IPS-15b (cell line): ENCODE results near the gene HSPB2.

Experiments
- H3K27me3 ChIP-seq: one replicate; pipeline ENCODE4 v1.6.1; 2013; ENCODE audit warnings: low read length; ENCODE audit not compliant: control insufficient read depth, insufficient read depth
- H3K36me3 ChIP-seq: one replicate; pipeline ENCODE4 v1.6.1; 2013; ENCODE audit warnings: low read length; ENCODE audit not compliant: control insufficient read depth, insufficient read depth
- H3K4me1 ChIP-seq: one replicate; pipeline ENCODE4 v1.6.1; 2013; ENCODE audit warnings: mild to moderate bottlenecking, low read length; ENCODE audit not compliant: control insufficient read depth, insufficient read depth
- H3K4me3 ChIP-seq: one replicate; pipeline ENCODE4 v1.5.1; 2013; ENCODE audit warnings: low read depth, low read length
- H3K9ac ChIP-seq: one replicate; pipeline ENCODE4 v1.6.1; 2013; ENCODE audit warnings: low read depth, mild to moderate bottlenecking, low read length
- H3K9me3 ChIP-seq: one replicate; pipeline ENCODE4 v1.6.1; 2013; ENCODE audit warnings: mild to moderate bottlenecking, low read length; ENCODE audit not compliant: control insufficient read depth, insufficient read depth

The HSPB2 gene

GRCh38 chr11:111944651-111945051 lies 32.1 kb downstream of the HSPB2 start:
- no peaks in the 10 kb centered on the region for H3K4me1 ChIP-seq
- H3K36me3 ChIP-seq, result no peaks in the 10 kb centered on the region
- H3K4me3 ChIP-seq, result no peak overlapping the region
- H3K9ac ChIP-seq, result no peak overlapping the region
- no peaks in the 10 kb centered on the region for H3K9me3 ChIP-seq
- H3K27me3 ChIP-seq, result no peaks in the 10 kb centered on the region

- no peaks in the 10 kb centered on the region for H3K9me3 ChIP-seq
- no peak overlapping the region for H3K9ac ChIP-seq
- H3K27me3 ChIP-seq, result no peaks in the 10 kb centered on the region
- H3K4me1 ChIP-seq, result no peaks in the 10 kb centered on the region
- no peak overlapping the region for H3K4me3 ChIP-seq
- H3K36me3 ChIP-seq, result no peaks in the 10 kb centered on the region
Measured at GRCh38 chr11:111945198-111945597, 32.7 kb downstream of the HSPB2 start.

- Histone ChIP-seq H3K9me3 (no peaks in the 10 kb centered on the region), H3K27me3 (no peaks in the 10 kb centered on the region), H3K4me3 (no peak overlapping the region), H3K9ac (no peak overlapping the region), H3K4me1 (no peaks in the 10 kb centered on the region), H3K36me3 (no peaks in the 10 kb centered on the region)
Measured at GRCh38 chr11:111946499-111946898, 34.0 kb downstream of the HSPB2 start.

DNA sequence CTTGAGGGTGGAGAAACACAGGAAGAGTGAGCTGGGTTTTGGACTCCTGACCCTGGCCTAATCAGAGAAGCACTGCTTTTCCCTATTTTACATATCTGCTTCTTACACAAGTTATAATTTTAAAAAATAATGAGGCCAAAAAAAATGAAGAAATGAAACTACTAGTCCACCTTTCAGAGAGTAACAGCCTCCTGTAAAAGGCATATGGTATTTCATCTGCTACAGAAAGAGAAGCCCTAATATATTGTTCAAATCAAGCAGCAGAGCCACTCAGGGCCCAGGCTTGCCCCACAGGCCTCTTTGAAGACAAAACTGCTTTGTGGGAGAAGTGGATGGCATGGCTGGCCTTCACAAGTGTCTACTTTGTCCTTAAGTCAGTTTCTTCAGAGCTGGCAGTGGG lies 34.6 kb downstream of the HSPB2 start:
- Histone ChIP-seq H3K4me3 (no peak overlapping the region), H3K9ac (no peak overlapping the region), H3K9me3 (no peaks in the 10 kb centered on the region), H3K4me1 (no peaks in the 10 kb centered on the region), H3K36me3 (no peaks in the 10 kb centered on the region), H3K27me3 (no peaks in the 10 kb centered on the region)

GRCh38 chr11:111949519-111950426 lies 37.2 kb downstream of the HSPB2 start:
- Histone ChIP-seq H3K9me3 (no peaks in the 10 kb centered on the region), H3K9ac (no peak overlapping the region), H3K4me3 (no peak overlapping the region), H3K27me3 (no peaks in the 10 kb centered on the region), H3K36me3 (no peaks in the 10 kb centered on the region), H3K4me1 (no peaks in the 10 kb centered on the region)

- Histone ChIP-seq H3K27me3 (no peaks in the 10 kb centered on the region), H3K9ac (no peak overlapping the region), H3K9me3 (no peaks in the 10 kb centered on the region), H3K36me3 (no peaks in the 10 kb centered on the region), H3K4me3 (no peak overlapping the region), H3K4me1 (no peaks in the 10 kb centered on the region)
Measured at GRCh38 chr11:111951565-111951964, 39.0 kb downstream of the HSPB2 start.

GRCh38 chr11:111954154-111954553 lies 41.6 kb downstream of the HSPB2 start:
- H3K27me3 ChIP-seq, result no peaks in the 10 kb centered on the region
- no peaks in the 10 kb centered on the region for H3K36me3 ChIP-seq
- no peaks in the 10 kb centered on the region for H3K9me3 ChIP-seq
- no peak overlapping the region for H3K9ac ChIP-seq
- H3K4me1 ChIP-seq, result no peaks in the 10 kb centered on the region
- no peak overlapping the region for H3K4me3 ChIP-seq

GRCh38 chr11:111957663-111958444 lies 45.3 kb downstream of the HSPB2 start:
- Histone ChIP-seq H3K4me3 (no peak overlapping the region), H3K9me3 (no peaks in the 10 kb centered on the region), H3K36me3 (no peaks in the 10 kb centered on the region), H3K4me1 (peaks cover 11% of the 10 kb centered on the region), H3K27me3 (no peaks in the 10 kb centered on the region), H3K9ac (no peak overlapping the region)

- no peak overlapping the region for H3K9ac ChIP-seq
Measured at GRCh38 chr11:111960916-111961315, 48.4 kb downstream of the HSPB2 start.

DNA sequence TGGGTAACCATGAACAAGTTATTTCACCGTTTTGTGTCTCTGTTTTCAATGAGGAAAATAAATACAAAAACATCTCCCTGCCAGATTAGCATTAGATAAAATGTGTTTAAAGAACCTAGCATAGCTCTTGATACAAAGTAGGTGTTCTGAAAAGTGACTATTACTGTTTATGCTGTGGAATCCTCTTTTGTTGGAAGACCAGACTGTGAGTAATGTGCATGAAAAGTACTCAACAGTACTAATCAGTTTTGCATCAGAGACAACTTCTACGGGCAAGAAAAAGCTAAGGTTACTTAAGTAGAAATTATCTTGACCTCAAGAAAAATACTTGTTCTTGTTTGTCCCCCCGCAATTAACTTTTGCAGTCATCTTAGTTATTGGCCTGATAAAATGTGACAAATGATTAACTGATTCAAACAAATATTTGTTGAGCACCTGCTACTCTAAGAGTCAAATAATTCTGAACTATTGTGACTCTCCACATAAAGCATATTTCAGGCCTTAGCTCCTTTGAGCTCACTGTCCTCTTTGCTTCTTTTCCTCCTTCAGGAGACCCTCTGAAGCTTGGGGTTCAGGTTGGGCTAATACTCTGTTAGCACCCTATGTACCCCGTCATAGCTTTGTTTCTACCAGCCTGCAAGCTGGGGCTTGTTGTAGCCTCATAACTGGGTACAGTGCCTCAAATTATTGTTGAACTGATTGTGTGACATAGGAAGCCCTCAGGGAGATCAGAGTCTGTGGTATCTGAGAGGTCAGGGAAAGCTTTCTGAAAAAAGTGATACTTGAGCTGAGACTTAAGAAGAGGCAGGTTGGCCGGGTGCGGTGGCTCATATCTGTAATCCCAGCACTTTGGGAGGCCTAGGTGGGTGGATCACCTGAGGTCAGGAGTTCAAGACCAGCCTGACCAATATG lies 49.1 kb downstream of the HSPB2 start:
- H3K4me3 ChIP-seq, result no peak overlapping the region
- H3K9ac ChIP-seq, result no peak overlapping the region
- H3K27me3 ChIP-seq, result no peaks in the 10 kb centered on the region
- peaks cover 17% of the 10 kb centered on the region for H3K4me1 ChIP-seq
- no peaks in the 10 kb centered on the region for H3K9me3 ChIP-seq
- no peaks in the 10 kb centered on the region for H3K36me3 ChIP-seq

More at GRCh38 chr11:111960916-111961315, 48.4 kb downstream of the HSPB2 start:
- H3K9me3 ChIP-seq, result no peaks in the 10 kb centered on the region
- no peaks in the 10 kb centered on the region for H3K27me3 ChIP-seq
- peaks cover 17% of the 10 kb centered on the region for H3K4me1 ChIP-seq
- no peaks in the 10 kb centered on the region for H3K36me3 ChIP-seq
- H3K4me3 ChIP-seq, result no peak overlapping the region
